ENCODE data around the gene EVX2. TPM values are rescaled to one million over a fixed set of nuclear protein-coding genes. Genes with fewer than 3 reads are reported as not detected.

EVX2 gene
- total and polyA plus RNA-seq, 2 of the 13 experiments (the other 11 are each of a cell fraction or from before 2014, with no cell fraction given), result not detected

DNA sequence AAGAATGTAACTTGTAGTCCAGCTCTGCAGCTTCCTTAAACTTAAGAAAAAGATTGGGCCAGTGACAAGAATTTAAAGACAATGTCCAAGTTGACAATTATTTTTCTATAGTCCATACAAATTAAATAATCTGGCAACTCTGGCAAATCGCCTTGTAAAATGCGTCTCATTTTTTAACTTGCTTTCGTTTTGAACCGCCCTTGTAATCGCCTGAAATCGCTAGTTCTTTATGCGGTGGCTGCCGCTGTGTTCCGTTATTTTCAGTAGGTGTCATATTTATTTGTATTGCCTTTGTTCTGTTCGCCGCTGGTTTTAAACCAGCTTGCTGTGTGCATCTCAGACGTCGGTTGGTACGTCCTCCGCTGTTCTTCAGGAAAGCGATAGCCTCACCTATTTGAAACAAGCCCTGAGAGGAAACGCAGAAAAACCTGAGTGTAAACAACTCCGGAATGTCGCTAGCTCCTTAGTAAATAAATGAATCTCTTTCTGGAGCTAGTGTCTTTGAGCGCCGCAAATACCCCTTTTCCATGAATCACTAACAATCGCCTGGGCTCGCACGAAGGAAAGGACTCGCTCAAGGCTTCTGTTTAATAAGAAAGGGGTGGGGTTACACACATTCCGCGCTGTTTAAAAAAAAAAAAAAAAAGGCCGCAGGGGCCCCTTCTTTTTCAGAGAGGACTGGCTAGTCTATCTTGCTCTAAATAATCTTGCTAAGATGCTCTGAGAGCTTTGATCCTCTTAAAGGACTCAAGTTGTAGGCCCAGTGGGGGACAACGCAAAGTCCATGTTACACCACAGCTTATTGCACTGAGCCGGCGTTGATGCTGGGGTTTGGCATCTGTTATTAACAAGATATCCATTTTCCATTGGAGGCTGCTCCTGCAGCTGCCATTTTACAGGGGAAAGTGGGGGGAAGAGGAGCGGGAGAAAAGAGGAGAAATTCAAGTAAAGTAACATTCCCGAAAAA, 48.7 kb upstream of the EVX2 start:
- POLR2A ChIA-PET, result no interaction called here
- H3K4me3 ChIP-seq (replicated peaks in 1 of 3; ENCODE audit: insufficient read depth in 1 of 3, low read depth in 2 of 3, low read length in 3 of 3), result peak overlapping the region in 1 of 3 experiments; percentile 8; a peak in 1 of 6 replicates
- FAIRE-seq, result no peak

More for the DNA sequence above, 48.7 kb upstream of the EVX2 start:
- Histone ChIP-seq H2AFZ (ENCODE audit: low read length) (no peak overlapping the region), H3K27me3 (ENCODE audit: control insufficient read depth in 1 of 2, insufficient read depth in 2 of 2, low read length in 2 of 2) (peaks cover 12 to 87% of the 10 kb centered on the region in 2 experiments), H3K36me3 (replicated peaks in 1 of 2; ENCODE audit: control insufficient read depth in 1 of 2, insufficient read depth in 2 of 2, low read length in 2 of 2) (no peaks in the 10 kb centered on the region), H3K27ac (ENCODE audit: extremely low read length, insufficient read depth, low read length) (no peak overlapping the region), H3K9me3 (ENCODE audit: low read length) (no peaks in the 10 kb centered on the region), H4K20me1 (ENCODE audit: insufficient read depth, low read length) (no peaks in the 10 kb centered on the region), H3K4me2 (ENCODE audit: low read depth, low read length) (peak overlapping the region; percentile 51), H3K4me1 (ENCODE audit: insufficient read depth, low read length) (no peaks in the 10 kb centered on the region), H3K9ac (ENCODE audit: insufficient read depth, low read depth, low read length) (no peak overlapping the region), H3K79me2 (ENCODE audit: insufficient read depth, low read length) (no peaks in the 10 kb centered on the region)
- in situ Hi-C loops (cut with HindIII; ENCODE audit: extremely low pct_ligation_motif_present, low pct_unique_long_range_greater_than_20kb), result no loop called here
- TF ChIP-seq, protein P1, sequence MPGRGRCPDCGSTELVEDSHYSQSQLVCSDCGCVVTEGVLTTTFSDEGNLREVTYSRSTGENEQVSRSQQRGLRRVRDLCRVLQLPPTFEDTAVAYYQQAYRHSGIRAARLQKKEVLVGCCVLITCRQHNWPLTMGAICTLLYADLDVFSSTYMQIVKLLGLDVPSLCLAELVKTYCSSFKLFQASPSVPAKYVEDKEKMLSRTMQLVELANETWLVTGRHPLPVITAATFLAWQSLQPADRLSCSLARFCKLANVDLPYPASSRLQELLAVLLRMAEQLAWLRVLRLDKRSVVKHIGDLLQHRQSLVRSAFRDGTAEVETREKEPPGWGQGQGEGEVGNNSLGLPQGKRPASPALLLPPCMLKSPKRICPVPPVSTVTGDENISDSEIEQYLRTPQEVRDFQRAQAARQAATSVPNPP (CRISPR knock-in tag; IDR thresholded peaks at IDR 0.05), result no peak
- TF ChIP-seq SCMH1 (CRISPR knock-in tag; IDR thresholded peaks at IDR 0.05; ENCODE audit: borderline replicate concordance), result 0 out of 2 replicates have a peak, but pooled peaks have one; percentile 40
- TF ChIP-seq EZH2 (conservative IDR thresholded peaks at IDR 0.05; ENCODE audit: low read depth, low read length), result peak; percentile 77
- TF ChIP-seq, protein P2, sequence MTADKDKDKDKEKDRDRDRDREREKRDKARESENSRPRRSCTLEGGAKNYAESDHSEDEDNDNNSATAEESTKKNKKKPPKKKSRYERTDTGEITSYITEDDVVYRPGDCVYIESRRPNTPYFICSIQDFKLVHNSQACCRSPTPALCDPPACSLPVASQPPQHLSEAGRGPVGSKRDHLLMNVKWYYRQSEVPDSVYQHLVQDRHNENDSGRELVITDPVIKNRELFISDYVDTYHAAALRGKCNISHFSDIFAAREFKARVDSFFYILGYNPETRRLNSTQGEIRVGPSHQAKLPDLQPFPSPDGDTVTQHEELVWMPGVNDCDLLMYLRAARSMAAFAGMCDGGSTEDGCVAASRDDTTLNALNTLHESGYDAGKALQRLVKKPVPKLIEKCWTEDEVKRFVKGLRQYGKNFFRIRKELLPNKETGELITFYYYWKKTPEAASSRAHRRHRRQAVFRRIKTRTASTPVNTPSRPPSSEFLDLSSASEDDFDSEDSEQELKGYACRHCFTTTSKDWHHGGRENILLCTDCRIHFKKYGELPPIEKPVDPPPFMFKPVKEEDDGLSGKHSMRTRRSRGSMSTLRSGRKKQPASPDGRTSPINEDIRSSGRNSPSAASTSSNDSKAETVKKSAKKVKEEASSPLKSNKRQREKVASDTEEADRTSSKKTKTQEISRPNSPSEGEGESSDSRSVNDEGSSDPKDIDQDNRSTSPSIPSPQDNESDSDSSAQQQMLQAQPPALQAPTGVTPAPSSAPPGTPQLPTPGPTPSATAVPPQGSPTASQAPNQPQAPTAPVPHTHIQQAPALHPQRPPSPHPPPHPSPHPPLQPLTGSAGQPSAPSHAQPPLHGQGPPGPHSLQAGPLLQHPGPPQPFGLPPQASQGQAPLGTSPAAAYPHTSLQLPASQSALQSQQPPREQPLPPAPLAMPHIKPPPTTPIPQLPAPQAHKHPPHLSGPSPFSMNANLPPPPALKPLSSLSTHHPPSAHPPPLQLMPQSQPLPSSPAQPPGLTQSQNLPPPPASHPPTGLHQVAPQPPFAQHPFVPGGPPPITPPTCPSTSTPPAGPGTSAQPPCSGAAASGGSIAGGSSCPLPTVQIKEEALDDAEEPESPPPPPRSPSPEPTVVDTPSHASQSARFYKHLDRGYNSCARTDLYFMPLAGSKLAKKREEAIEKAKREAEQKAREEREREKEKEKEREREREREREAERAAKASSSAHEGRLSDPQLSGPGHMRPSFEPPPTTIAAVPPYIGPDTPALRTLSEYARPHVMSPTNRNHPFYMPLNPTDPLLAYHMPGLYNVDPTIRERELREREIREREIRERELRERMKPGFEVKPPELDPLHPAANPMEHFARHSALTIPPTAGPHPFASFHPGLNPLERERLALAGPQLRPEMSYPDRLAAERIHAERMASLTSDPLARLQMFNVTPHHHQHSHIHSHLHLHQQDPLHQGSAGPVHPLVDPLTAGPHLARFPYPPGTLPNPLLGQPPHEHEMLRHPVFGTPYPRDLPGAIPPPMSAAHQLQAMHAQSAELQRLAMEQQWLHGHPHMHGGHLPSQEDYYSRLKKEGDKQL (CRISPR knock-in tag; IDR thresholded peaks at IDR 0.05; ENCODE audit: low read depth), result no peak
- peak; percentile 91 for TF ChIP-seq CBX2 (IDR thresholded peaks at IDR 0.05; ENCODE audit: low read depth, low read length)
- TF ChIP-seq CBX2 (CRISPR knock-in tag; IDR thresholded peaks at IDR 0.05; ENCODE audit: low read depth), result peak; percentile 59
- TF ChIP-seq RNF2 (conservative IDR thresholded peaks at IDR 0.05; ENCODE audit: low read depth), result peak; percentile 51; the same call in 1 of the 2 replicates
- no TSS peak for BruUV-seq (replicated peaks)
- intact Hi-C loops (cut with micrococcal nuclease; ENCODE audit: unreplicated experiment), result no loop called here
- ATAC-seq, result no peak
- 30% methylated on average over 33 of the region's 33 CpGs for WGBS (ENCODE audit: low lambda C conversion rate)
- CTCF ChIA-PET (ENCODE audit: low intra/inter-chr PET ratio, low total read pairs), result no interaction called here
- no peak for DNase-seq (ENCODE audit: low spot score)

Data from HepG2 (cell line).